DMS 273 (cell line): ENCODE results near the gene USP20.
A peak's percentile ranks its signal among the peaks of the same experiment; 100 is the strongest.
"Not testable (repeated sequence)": the region's sequence is repeated elsewhere in the genome, so short reads cannot be mapped to it uniquely, and the experiment has no call there.

ENCODE experiments used
- DNase-seq: peaks from one replicate; lab custom pipeline; 2025; ENCODE audit not compliant: unreplicated experiment; lab: John Stamatoyannopoulos, UW

The USP20 gene

GRCh38 chr9:129835128-129835859 is at the start of gene USP20, which contains the start of gene C9orf78:
Gene USP20, plus strand, starts transcription at chr9:129835458. Its CDS starts 17,098 bp downstream, at chr9:129852556.
Gene C9orf78, minus strand, starts transcription at chr9:129835275. Its CDS starts 54 bp downstream, at chr9:129835221.
- peak; percentile 98 for DNase-seq

GRCh38 chr9:129785866-129786265 is 49.4 kb upstream of the USP20 start:
- DNase-seq, result no peak

DNA sequence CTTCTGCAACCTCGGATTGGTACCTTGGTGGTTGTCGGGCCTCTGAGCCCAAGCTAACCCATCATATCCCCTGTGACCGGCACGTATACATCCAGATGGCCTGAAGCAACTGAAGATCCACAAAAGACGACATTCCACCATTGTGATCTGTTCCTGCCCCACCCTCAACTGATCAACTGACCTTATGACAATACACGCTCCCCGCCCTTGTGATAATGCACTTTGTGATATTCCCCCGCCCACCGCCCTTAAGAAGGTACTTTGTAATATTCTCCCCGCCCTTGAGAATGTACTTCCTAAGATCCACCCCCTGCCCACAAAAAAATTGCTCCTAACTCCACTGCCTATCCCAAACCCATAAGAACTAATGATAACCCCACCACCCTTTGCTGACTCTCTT is 48.8 kb upstream of the USP20 start:
- no peak for DNase-seq

DNA sequence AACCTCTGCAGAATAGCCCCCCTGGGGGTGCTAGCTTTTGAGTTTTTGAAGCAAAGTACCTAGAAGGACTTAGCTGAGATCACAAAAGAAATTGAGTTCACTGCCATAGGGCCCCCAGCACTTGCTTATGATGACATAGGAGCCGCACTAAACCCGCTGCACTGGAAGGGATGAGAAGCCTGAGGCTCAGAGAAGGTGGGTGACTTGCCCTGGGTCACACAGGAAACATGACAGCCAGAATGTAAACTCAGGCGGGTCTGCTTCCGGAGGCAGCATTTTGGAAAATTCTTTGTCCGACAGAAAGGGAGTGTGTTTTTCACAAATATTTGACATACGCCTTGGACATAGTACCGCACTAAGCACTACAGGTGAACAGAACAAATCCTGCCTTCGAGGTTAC is 40.7 kb upstream of the USP20 start:
- no peak for DNase-seq

DNA sequence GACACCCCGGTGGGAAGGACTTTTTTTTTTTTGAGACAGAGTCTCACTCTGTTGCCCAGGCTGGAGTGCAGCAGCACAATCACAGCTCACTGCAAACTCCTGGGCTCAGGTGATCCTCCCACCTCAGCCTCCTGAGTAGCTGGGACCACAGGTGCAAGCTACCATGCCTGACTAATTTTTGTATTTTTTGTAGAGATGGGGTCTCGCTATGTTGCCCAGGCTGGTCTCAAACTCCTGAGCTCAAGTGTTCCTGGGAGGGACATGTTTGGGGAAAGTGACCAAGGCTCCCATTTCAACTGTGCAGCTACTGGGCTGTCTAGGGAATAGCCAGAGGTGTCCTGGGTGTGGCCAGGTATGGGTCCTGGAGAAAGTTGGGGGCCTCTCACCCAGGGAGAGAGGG is 39.2 kb upstream of the USP20 start:
- not testable (repeated sequence) for DNase-seq

DNA sequence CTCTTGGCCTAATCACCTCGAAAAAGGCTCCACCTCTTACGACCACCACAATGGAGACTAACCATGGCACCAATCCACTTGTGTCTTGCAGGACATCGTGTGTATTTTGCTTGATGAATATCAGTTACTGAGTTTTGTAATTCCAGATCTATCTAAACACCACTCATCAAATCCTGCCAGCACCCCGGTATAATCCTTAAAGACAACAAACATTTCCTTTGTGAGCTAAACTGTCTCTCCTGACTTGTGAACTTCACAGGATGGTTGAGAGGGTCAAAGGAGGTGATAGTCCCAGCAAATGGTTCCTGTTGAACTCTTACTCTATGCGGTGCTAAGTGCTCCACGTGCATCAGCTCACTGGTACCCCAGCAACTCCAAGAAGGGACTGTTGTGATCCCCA is 36.3 kb upstream of the USP20 start:
- no peak for DNase-seq

- DNase-seq, result no peak
Observed at GRCh38 chr9:129801504-129801903, 33.8 kb upstream of the USP20 start.

DNA sequence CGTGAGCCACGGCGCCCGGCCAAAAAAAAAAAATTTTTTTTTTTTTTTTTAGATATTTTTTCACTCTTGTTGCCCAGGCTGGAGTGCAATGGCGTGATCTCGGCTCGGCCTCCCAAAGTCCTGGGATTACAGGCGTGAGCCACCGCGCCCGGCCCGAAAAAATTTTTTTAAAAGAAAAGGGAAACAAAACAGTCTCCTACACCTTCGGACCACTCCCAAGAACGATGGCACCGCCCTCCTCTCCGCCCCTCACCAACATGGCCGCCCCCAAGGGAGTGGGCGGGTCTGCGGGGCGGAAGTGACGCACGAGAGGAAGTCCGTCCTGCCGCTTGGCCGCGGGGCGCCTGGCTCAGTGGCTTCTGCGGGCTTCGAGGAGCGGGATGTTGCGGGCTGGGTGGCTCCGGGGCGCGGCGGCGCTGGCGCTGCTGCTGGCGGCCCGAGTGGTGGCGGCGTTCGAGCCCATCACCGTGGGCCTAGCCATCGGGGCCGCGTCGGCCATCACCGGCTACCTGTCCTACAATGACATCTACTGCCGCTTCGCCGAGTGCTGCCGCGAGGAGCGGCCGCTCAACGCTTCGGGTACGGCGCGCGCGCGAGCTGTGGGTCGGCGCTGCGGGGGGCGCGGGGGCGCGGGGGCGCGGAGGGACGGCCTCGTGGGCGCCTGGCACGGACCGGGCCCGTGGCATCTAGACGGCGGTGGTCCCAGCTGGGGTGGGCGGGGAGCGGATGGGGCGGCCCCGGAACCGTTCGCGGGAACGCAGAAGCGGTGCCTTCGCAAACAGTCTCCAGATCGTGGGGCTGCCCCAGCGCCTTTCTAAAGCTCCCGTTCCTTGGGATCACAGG is 32.2 kb upstream of the USP20 start, which contains the start of gene TOR1B:
TSS of gene TOR1B (plus strand) at position 352 of the 843 bp plus-strand sequence. CDS start at position 381, 29 bp downstream.
- DNase-seq, result peak; percentile 97

DNA sequence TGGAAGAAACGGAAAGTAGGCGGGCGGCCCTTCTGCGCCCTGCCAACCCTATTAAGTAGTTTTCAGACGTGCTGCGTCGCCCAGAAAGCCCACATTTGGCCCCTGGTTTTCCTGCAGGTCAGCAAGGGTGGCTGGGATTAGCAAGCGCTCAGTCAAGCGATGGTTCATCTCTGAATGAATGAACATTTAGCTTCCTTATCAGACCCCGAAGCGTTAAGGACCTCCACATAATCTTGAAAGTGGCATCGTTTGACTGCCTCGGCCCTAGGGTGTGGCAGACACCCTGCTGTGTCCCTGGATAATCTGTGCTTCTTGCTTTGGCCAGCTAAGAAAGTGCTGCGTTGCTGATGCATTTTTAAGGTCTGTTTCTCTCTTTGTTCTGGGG is 31.6 kb upstream of the USP20 start:
- no peak for DNase-seq

GRCh38 chr9:129806061-129806460 is 29.2 kb upstream of the USP20 start:
- DNase-seq, result no peak

DNA sequence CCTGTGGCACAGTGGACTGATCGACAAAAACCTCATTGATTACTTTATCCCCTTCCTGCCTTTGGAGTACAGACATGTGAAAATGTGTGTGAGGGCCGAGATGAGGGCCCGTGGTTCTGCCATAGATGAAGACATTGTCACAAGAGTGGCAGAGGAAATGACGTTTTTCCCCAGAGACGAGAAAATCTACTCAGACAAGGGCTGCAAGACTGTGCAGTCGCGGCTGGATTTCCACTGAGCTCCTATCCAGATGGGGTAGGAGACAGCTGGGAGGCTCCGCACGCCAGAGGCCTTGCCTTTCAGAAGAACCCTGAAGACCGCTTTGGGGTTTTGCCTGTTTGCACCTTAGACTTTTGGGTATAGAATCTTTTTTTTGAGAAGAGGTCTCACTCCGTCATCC is 25.9 kb upstream of the USP20 start:
- peak; percentile 16 for DNase-seq

DNA sequence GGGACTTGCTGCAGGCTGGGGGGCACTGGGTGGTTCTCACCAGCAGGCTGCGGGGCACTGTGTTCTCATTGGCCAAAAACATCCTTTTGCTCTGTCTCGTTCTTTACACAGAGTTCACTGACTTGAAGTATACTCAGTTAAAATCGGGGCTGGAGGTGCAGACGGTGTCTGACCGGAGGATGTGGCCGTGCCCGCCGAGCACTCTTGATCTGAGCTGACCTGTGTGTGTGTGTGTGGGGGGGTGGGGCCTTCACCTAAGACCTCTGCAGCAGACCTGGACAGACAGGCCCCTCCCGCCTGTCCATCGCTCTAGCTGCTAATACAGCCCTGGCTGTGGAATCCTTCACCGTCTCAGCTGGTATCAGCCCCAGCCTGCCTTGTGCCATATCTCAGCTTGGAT is 25.1 kb upstream of the USP20 start:
- no peak for DNase-seq

DNA sequence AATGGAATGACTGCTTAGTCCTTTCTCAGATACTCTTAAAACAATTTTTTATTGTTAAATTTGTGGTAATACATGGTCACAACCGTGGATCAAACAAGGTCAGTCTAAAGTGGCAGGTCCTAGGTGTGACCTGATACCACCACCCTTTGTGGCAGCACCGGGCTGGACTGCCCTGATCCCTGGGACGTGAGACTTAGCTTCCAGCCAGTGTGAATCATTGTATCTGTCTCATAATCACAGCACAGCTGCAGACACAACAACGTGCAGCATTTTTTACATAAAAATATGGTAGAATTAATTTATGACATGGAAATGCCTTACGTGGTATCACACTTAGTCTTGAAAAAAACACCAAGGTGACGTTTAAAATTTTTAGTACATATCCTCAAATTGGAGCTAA is 24.5 kb upstream of the USP20 start:
- no peak for DNase-seq

- no peak for DNase-seq
Observed at GRCh38 chr9:129811967-129812363, 23.3 kb upstream of the USP20 start.

DNA sequence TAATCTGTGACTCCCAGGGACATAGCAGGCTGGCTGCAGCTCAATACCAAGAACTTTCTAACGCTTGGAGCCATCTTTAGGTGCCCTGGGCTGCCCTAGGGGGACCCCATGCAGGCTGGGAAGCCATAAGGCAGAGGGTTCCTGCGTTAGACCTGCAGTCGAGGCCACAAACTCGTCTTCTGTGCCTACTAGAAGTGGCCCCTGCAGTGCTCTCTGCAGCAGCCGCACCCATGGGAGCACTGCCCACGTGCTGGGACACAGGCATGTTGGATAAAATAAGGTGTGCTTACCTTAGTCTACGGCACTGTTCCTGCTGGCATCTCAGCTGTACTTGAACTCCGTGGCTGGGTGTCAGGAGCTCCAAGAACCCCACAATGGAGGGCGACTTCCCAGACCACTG is 22.9 kb upstream of the USP20 start:
- DNase-seq, result no peak

DNA sequence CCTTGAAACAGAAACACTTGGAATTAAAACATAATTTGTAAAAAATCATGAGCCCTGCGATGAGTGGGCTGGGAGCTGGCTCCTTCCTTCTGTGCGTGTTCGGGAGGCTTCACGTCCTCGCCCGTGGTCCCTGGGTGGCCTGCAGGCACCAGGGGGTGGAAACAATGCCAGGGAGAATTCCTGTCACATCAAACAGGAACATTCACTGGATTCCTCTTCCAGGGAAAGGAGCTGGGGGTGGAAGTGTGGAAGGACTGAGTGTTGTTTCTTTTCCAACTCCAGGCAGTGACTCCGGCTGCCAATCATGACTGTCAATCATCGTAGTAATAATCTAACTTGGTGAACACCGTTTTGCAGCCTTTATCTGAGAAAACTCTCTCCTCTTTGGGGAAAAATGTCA is 21.6 kb upstream of the USP20 start:
- DNase-seq, result no peak

DNA sequence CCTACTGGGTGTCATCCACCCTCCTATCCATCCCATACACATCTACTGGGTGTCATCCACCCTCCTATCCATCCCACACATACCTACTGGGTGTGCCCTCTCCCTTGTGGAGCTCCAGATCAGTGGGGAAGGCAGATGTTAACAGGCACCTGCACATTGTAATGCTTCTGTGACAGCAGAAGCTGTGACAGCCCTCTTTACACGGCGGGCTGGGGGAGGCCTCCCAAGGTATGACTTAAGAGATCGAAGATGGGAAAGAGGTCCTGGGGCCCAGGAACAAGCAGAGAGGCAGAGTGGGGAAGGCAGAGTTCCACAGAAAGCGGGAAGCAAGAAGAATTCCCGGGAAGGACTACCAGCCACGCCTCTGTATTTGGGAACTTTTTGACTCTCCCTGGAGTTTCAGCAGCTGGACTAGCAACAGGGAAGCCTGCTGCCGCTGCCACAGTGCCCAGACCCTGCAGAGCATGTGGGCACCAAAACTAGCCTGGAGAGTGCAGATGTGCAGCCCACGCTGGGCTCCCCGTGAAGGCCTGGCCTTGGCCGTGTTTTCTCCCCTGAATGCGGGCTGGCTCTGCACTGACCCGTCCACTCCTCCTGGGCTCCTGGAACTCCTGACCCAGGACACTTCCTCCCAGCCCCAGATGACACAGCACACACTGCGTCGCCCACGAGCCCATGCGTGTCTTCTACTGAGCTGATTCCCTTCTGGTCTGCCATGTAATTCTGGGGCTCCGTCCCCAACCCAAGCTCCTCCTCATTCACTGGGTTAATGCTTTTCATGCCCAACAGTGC is 20.6 kb upstream of the USP20 start:
- DNase-seq, result no peak

- DNase-seq, result no peak
Observed at GRCh38 chr9:129815278-129815677, 20.0 kb upstream of the USP20 start.

GRCh38 chr9:129816501-129817435 is 18.5 kb upstream of the USP20 start:
- no peak for DNase-seq

DNA sequence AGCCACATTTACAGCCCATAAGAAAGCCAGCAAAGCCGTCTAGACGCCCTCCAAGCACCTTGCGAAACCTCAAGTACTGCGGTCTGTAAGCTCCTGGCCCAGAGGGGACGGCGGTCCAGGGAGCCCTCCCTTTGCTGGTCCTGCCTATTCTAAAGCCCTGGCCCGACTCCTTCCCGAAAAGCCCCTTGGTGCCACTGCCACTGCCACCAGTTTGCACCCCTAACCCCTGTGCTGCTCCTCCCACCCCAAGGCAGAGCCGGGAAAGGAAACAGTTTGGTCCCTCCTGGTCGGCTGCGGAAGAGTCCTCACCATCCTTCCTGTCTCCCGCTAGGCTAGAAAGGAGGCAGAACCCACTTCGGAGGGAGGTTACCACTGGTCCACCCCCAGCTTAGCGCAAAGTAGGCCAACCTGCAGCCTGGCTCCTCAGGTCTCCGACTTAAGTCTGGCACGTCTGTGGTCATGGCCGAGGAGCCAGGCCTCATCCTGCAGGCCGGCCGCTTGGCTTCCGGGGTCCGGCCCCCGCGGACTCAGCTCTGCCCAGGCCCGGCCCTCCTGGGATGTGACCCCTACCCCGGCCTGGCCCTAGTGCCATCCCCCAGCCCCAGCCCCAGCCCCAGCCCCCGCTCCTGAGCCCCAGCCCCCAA is 12.2 kb upstream of the USP20 start:
- peak; percentile 44 for DNase-seq
